Measurements from ENCODE around the gene RETREG3. TPM values are rescaled to one million over a fixed set of nuclear protein-coding genes. Genes with fewer than 3 reads are reported as not detected.

Gene RETREG3
- total and polyA plus RNA-seq, 2 of the 13 experiments (the other 11 are each of a cell fraction or from before 2014, with no cell fraction given): 47.0 to 55.8 TPM

DNA sequence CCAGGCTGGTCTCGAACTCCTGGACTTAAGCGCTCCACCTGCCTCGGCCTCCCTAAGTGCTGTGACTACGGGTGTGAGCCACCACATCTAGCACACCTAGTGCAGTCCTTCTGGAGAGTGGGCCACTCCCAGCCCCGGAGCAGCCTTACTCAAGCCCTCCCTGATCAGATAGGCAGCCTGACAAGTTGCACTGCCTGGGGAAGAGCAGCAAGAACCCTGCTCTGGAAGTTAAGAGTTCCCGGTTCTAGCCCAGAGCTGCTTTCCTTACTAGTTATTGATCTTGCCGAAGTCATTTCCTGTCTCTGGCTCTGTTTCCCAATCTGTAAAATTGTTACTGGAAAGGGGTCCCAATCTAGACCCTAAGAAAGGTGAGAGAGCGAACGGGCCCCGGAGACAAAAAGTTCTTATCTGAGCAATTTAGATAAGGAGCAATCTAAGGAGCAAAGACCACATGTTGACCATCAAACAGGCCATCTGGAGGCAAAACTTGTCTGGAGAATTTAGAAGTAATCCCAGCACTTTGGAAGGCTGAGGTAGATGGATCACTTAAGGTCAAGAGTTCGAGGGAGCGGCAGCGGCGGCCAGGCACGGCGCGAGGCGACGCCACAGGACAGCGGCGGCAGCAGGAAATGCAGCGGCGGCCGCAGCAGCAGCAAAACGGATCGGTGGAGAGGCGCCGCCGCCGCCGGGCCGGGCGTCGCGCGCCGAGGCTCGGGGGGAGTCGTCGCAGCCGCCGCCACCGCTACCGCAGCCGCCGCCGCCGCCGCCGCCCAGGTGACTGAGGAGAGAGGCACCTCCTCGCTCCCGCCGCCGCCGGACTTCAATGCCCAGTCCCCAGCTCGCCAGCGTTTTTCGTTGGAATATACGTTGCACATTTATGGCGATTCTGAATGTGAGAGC is 77.5 kb downstream of the RETREG3 start (continued):
- TF ChIP-seq ZNF546 (CRISPR knock-in tag; conservative IDR thresholded peaks at IDR 0.05) (no peak), NCOA2 (CRISPR knock-in tag; IDR thresholded peaks at IDR 0.05) (no peak), KLF15 (CRISPR knock-in tag; IDR thresholded peaks at IDR 0.05; ENCODE audit: borderline replicate concordance) (0 out of 2 replicates have a peak, but pooled peaks have one; percentile 10), KDM5A (IDR thresholded peaks at IDR 0.05; ENCODE audit: borderline replicate concordance, low read length) (no peak), ZNF496 (CRISPR knock-in tag; IDR thresholded peaks at IDR 0.05; ENCODE audit: insufficient replicate concordance) (no peak), ZNF577 (CRISPR knock-in tag; IDR thresholded peaks at IDR 0.05; ENCODE audit: borderline replicate concordance, low read depth) (no peak), SATB2 (CRISPR knock-in tag; IDR thresholded peaks at IDR 0.05) (no peak), CCAR2 (optimal IDR thresholded peaks at IDR 0.05; ENCODE audit: low read depth, low read length) (no peak), ZFP37 (CRISPR knock-in tag; IDR thresholded peaks at IDR 0.05; ENCODE audit: borderline replicate concordance) (no peak), DNMT1 (CRISPR knock-in tag; IDR thresholded peaks at IDR 0.05) (no peak; the same call in 1 of the 2 replicates), ZNF660 (CRISPR knock-in tag; IDR thresholded peaks at IDR 0.05; ENCODE audit: borderline replicate concordance, low read depth) (no peak), ZNF556 (CRISPR knock-in tag; IDR thresholded peaks at IDR 0.05; ENCODE audit: borderline replicate concordance) (no peak), POLR2AphosphoS2 (IDR thresholded peaks at IDR 0.05; ENCODE audit: low read depth, low read length) (no peak), ZNF564 (CRISPR knock-in tag; IDR thresholded peaks at IDR 0.05) (peak; percentile 54; the same call in 1 of the 2 replicates), RBFOX2 (IDR thresholded peaks at IDR 0.05; ENCODE audit: low read depth, low read length) (peak; percentile 85), CENPX (CRISPR knock-in tag; IDR thresholded peaks at IDR 0.05) (no peak)
- TF ChIP-seq, protein P1, sequence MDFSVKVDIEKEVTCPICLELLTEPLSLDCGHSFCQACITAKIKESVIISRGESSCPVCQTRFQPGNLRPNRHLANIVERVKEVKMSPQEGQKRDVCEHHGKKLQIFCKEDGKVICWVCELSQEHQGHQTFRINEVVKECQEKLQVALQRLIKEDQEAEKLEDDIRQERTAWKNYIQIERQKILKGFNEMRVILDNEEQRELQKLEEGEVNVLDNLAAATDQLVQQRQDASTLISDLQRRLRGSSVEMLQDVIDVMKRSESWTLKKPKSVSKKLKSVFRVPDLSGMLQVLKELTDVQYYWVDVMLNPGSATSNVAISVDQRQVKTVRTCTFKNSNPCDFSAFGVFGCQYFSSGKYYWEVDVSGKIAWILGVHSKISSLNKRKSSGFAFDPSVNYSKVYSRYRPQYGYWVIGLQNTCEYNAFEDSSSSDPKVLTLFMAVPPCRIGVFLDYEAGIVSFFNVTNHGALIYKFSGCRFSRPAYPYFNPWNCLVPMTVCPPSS (IDR thresholded peaks at IDR 0.05): no peak
- TF ChIP-seq, protein P2, sequence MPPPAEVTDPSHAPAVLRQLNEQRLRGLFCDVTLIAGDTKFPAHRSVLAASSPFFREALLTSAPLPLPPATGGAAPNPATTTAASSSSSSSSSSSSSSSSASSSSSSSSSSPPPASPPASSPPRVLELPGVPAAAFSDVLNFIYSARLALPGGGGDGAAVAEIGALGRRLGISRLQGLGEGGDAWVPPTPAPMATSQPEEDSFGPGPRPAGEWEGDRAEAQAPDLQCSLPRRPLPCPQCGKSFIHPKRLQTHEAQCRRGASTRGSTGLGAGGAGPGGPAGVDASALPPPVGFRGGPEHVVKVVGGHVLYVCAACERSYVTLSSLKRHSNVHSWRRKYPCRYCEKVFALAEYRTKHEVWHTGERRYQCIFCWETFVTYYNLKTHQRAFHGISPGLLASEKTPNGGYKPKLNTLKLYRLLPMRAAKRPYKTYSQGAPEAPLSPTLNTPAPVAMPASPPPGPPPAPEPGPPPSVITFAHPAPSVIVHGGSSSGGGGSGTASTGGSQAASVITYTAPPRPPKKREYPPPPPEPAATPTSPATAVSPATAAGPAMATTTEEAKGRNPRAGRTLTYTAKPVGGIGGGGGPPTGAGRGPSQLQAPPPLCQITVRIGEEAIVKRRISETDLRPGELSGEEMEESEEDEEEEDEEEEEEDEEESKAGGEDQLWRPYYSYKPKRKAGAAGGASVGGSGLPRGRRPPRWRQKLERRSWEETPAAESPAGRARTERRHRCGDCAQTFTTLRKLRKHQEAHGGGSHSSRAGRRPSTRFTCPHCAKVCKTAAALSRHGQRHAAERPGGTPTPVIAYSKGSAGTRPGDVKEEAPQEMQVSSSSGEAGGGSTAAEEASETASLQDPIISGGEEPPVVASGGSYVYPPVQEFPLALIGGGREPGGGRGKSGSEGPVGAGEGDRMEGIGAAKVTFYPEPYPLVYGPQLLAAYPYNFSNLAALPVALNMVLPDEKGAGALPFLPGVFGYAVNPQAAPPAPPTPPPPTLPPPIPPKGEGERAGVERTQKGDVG (CRISPR knock-in tag; IDR thresholded peaks at IDR 0.05; ENCODE audit: borderline replicate concordance): 0 out of 2 replicates have a peak, but pooled peaks have one; percentile 13
- TF ChIP-seq, protein P3, sequence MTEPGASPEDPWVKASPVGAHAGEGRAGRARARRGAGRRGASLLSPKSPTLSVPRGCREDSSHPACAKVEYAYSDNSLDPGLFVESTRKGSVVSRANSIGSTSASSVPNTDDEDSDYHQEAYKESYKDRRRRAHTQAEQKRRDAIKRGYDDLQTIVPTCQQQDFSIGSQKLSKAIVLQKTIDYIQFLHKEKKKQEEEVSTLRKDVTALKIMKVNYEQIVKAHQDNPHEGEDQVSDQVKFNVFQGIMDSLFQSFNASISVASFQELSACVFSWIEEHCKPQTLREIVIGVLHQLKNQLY (CRISPR knock-in tag; IDR thresholded peaks at IDR 0.05): no peak; the same call in 1 of the 2 replicates
- TF ChIP-seq, protein P4, sequence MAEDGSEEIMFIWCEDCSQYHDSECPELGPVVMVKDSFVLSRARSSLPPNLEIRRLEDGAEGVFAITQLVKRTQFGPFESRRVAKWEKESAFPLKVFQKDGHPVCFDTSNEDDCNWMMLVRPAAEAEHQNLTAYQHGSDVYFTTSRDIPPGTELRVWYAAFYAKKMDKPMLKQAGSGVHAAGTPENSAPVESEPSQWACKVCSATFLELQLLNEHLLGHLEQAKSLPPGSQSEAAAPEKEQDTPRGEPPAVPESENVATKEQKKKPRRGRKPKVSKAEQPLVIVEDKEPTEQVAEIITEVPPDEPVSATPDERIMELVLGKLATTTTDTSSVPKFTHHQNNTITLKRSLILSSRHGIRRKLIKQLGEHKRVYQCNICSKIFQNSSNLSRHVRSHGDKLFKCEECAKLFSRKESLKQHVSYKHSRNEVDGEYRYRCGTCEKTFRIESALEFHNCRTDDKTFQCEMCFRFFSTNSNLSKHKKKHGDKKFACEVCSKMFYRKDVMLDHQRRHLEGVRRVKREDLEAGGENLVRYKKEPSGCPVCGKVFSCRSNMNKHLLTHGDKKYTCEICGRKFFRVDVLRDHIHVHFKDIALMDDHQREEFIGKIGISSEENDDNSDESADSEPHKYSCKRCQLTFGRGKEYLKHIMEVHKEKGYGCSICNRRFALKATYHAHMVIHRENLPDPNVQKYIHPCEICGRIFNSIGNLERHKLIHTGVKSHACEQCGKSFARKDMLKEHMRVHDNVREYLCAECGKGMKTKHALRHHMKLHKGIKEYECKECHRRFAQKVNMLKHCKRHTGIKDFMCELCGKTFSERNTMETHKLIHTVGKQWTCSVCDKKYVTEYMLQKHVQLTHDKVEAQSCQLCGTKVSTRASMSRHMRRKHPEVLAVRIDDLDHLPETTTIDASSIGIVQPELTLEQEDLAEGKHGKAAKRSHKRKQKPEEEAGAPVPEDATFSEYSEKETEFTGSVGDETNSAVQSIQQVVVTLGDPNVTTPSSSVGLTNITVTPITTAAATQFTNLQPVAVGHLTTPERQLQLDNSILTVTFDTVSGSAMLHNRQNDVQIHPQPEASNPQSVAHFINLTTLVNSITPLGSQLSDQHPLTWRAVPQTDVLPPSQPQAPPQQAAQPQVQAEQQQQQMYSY (CRISPR knock-in tag; IDR thresholded peaks at IDR 0.05): 0 out of 2 replicates have a peak, but pooled peaks have one; percentile 12

All from HepG2 (cell line).